Activated CD4-positive, alpha-beta T cell treated with anti-CD3 and anti-CD28 coated beads, Interleukin-2, amount 50 U/mL, for 1 hour (primary cell): ENCODE data around the gene GGN.
"Not testable (repeated sequence)": the region's sequence is repeated elsewhere in the genome, so short reads cannot be mapped to it uniquely, and the experiment has no call there.

ENCODE experiments used
- DNase-seq: peaks from one replicate; pipeline ENCODE4 v3.0.0-alpha.2; 2020

Gene GGN

GRCh38 chr19:38386300-38386970, 1.4 kb downstream of the GGN start:
- DNase-seq, result no peak

GRCh38 chr19:38385804-38386257, 2.0 kb downstream of the GGN start:
- DNase-seq, result no peak

DNA sequence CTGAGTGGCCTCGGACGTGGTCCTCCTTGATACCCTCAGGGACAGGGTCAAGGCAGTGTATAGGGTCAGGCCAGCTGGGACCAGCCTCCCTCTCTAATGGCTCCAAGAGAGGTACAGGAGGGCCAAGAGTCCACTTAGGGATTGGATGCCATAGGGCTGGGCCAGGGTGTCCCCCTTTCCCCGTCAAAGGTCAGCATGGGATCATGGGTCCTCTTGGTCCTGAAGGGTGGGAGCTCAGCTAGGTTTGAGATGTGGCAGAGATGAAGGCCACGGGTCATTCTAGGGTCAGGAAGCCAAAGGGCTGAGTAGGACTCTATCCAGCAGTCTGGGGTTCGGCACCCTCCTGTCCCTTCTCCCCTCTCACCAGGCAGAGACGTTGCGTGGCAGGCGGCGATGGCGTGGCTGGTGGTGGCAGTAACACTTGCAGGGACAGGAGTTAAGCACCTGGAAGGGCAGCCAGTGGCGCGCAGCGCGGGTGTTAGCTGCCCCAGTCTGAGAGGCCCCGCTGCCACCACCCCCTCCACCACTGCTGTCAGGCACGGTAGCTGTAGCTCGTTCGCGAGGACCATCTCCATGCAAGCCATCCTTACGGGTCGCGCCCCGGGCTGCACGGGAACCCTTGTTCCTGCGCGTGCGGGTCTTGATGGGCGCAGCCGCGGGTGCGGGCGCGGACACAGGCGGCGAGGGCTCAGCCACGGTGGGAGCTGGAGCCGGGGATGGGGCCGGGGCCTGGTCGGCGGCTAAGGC, 2.6 kb downstream of the GGN start:
- DNase-seq, result no peak

- DNase-seq, result no peak
Observed at GRCh38 chr19:38384209-38385027, 3.4 kb downstream of the GGN start.

DNA sequence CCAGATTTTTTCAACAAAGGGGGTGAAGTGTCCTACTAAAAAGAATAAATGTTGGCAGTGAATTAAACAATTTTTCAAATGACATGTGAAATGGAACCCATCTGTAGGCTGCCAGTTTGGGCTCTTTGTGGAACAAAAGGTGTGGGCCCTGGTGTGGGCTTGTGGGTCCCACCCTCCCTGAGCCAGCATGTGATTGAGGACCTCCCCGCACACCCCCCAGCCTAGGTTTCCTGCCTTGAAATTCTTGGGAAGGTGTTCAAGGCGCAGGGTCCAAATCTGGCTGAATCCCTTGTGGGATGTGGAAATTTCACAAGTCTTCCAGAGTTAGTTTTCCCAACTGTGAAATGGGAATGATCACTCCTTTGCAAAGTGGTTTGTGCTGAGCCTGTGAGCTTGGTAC, 4.1 kb downstream of the GGN start:
- DNase-seq, result no peak

DNA sequence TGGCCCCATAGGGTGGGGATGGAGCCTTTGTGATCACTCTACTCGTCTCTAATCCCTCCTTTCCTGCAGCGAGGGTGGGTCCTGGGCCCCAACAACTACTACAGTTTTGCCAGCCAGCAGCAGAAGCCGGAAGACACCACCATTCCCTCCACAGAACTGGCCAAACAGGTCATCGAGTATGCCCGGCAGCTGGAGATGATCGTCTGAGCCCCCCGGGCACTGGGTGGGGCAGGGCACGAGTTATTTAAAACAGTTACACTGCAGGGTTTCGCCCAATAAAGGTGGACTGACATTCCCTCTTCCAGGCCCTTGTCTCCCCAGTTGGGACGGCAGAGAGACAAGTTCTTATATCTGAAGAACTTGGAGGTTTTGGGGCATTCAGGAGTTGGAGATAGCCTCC, 4.7 kb downstream of the GGN start:
- DNase-seq, result no peak

GRCh38 chr19:38381138-38381537, 6.7 kb downstream of the GGN start:
- DNase-seq, result no peak

DNA sequence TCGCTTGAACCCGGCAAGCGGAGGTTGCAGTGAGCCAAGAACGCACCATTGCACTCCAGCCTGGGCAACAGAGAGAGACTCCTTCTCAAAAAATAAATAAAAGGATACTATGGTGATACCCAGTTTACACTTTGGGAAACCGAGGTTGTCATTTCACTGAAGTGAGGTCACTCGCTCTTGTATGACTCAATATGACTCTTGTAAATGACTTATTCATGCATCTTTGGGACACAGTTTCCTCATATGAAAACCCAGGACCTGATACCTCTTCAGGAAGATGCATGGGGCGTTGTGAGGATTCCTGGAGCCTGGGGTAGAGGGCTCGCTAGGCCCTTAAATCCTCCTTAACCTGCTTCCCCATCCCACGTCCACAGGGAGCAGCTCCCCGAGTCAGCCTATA, 9.0 kb downstream of the GGN start:
- no peak for DNase-seq

DNA sequence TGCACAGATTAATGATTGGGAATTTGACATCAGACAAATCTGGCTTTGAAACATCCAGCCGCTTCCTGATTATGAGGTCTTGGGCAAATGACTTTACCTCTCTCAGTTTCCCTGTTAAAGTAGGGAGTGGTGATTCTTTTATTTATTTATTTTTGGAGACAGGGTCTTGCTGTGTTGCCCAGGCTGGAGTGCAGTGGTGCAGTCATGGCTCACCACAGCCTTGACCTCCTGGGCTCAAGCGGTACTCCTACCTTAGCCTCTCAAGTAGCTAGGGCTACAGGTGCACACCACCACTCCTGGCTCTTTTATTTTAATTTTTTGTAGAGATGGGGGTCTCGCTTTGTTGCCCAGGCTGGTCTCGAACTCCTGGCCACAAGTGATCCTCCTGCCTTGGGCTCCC, 10.8 kb downstream of the GGN start:
- DNase-seq, result no peak

GRCh38 chr19:38376576-38376975, 11.3 kb downstream of the GGN start:
- DNase-seq, result no peak

DNA sequence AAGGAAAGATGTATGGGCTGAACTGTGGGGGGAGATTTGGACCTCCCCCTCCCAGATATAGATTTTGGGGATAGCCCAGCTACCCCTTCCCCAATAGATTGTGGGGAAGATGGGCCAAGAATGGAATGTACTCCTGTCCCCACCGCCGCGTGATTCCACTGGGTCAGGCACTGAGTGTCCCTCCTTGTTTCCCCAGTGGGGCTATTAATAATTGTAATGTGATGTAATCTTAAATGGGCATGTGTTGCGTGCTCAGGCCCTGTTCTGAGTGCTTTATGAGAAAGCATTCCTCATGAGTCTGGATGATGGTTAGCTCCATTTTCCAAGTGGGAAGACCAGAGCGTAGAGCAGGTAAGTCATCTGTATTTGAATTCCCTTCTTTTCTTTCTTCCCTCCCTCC, 12.1 kb downstream of the GGN start:
- no peak for DNase-seq

DNA sequence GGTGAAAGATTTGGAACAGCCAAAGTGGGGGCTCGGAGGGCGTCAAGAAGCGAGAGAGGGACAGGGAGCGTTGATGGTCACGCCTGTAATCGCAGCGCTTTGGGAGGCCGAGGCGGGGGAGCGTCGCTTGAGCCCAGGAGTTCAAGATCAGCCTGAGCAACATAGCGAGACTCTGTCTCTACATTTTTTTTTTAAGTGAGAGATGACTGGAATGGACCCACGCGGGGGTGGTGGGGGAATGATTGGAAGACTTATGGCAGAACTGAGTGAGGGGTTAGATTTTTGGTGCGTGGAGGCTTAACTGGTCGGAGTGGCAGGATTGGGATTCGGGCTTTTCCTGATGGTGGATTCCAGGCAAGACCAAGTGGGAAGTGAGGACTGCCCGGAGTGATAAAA, 12.7 kb downstream of the GGN start:
- no peak for DNase-seq

GRCh38 chr19:38374332-38375097, 13.3 kb downstream of the GGN start, which contains the start of gene PSMD8:
Gene PSMD8, plus strand, starts transcription at chr19:38374571. Its CDS starts 31 bp downstream, at chr19:38374602.
- DNase-seq, result peak; percentile 98

DNA sequence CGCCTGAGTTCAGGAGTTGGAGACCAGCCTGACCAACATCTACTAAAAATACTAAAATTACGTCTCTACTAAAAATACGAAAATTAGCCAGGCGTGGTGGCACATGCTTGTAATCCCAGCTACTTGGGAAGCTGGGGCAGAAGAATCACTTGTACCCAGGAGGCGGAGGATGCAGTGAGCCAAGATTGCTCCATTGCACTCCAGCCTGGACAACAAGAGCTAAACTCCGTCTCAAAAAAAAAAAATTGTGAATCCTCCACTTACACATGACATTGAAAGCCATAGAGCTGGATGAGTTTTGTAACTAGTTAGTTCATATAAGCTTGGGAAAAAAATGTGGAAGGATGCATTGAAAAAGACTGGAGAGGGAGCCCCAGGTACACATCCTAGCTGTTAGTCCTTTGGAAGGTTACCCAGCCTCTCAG, 13.9 kb downstream of the GGN start:
- DNase-seq, result no peak

DNA sequence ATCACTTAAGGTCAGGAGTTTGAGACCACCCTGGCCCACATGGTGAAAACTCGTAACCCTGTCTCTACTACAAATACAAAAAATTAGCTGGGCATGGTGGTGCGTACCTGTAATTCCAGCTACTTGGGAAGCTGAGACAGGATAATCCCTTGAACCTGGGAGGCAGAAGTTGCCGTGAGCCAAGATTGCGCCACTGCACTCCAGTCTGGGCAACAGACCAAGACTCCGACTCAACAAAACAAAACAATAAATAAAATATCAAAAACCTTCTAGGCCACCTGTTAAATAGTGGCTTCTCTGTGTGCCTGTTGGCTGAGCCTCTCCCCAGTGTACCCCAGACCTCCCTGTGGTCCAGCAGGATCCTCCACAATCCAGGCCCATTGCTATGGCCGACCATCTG, 16.8 kb downstream of the GGN start:
- no peak for DNase-seq

DNA sequence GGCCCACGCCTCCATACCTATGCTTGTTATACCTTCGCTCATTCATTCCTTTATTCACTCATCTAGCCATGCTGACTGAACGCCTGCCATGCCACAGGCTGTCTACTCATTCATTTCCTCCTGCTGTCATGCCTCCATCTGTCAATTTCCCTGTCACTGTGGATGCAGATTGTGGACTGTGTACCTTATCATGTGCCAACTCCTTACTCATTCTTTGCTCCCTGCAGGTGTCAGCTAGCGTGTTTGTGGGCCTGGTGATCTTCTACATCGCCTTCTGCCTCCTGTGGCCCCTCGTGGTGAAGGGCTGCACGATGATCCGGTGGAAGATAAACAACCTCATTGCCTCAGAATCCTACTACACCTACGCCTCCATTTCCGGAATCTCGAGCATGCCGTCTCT, 17.5 kb downstream of the GGN start:
- no peak for DNase-seq

DNA sequence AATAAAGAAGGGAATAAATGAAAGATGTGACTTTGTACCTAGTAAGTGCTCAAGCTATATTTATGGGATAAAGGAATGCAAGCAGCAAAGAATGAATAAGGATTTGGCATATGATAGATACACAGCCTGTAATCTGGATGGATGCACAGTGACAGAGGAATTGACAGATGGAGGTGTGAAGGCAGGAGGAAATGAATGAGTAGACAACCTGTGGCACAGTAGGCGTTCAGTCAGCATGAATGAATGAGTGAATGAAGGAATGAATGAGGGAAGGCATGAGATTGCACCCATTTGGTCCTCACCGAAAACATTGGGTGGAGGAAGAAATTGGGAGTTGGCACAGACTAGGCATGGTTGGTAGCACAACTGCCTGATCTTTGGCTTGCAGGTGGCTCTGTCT, 18.2 kb downstream of the GGN start:
- no peak for DNase-seq

DNA sequence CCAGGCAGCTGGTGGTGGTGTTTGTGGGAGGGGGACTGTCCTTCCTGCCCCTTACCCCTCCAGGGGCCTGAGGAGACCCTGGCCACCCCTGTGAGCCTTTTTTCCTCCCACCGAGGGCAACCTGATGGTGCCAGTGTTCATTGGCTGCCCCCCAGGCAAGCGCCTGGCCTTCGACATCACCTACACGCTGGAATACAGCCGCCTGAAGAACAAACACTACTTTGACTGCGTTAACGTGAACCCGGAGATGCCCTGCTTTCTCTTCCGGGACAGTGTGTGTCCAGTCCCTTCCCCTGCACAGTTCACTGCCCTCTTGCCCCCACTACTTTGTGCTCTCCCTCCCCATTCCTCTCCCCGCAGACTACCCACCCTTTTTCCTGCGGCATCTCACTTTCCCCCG, 20.8 kb downstream of the GGN start:
- no peak for DNase-seq

- not testable (repeated sequence) for DNase-seq
Observed at GRCh38 chr19:38362946-38363688, 24.7 kb downstream of the GGN start.

GRCh38 chr19:38362076-38362945, 25.5 kb downstream of the GGN start:
- peak; percentile 64 for DNase-seq

DNA sequence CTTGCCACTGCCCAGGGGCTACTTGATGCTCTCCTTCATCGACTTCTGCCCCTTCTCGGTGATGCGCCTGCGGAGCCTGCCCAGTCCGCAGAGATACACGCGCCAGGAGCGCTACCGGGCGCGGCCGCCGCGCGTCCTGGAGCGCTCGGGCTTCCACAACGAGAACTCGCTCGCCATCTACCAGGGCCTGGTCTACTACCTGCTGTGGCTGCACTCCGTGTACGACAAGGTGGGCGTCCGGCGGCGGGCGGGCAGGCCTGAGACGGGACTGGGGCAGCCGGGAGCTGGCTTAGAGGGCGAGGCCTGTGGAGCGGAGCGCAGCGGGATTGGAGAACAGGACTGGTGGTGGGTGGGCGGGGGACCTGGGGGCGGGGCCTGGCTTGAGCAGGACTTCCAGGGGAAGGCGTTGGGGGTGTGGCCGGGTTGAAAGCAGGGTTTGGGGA, 26.2 kb downstream of the GGN start:
- DNase-seq, result peak; percentile 48
